ENCODE measurements around the gene SNCAIP.

DNA sequence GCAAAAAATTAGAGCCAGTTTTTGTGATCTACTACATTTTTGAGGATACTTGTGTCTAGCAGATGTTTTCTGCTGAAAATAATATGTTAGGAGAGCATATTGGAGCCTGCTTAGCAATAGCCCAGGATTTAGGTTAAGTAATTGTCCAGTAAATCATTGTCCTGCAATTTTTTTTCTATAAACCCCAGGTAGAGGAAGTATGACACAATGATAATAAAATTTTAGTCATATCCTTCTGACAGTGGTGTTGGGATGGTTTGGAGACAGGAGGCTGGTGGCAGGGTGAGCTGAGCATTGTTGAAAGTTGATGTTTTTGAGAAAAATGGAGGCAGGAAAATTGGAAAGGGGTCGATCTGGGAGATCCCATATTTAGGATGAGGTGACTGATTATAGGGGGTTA, 3.5 kb downstream of the SNCAIP start:
- TF ChIP-seq POLR2A (IDR thresholded peaks at IDR 0.05): no peak
- TF ChIP-seq, protein P1, sequence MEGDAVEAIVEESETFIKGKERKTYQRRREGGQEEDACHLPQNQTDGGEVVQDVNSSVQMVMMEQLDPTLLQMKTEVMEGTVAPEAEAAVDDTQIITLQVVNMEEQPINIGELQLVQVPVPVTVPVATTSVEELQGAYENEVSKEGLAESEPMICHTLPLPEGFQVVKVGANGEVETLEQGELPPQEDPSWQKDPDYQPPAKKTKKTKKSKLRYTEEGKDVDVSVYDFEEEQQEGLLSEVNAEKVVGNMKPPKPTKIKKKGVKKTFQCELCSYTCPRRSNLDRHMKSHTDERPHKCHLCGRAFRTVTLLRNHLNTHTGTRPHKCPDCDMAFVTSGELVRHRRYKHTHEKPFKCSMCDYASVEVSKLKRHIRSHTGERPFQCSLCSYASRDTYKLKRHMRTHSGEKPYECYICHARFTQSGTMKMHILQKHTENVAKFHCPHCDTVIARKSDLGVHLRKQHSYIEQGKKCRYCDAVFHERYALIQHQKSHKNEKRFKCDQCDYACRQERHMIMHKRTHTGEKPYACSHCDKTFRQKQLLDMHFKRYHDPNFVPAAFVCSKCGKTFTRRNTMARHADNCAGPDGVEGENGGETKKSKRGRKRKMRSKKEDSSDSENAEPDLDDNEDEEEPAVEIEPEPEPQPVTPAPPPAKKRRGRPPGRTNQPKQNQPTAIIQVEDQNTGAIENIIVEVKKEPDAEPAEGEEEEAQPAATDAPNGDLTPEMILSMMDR (IDR thresholded peaks at IDR 0.05): no peak
- no peak for TF ChIP-seq POLR2AphosphoS5 (IDR thresholded peaks at IDR 0.05)

Measured in suprapubic skin (tissue), 4 donors.